Measurements from ENCODE around the gene SCRN1.

The SCRN1 gene

GRCh38 chr7:30022991-30023390 lies 33.4 kb upstream of the SCRN1 start:
- Histone ChIP-seq H3K4me3 (no peak overlapping the region), H3K27ac (no peak overlapping the region)
- TF ChIP-seq CTCF (IDR thresholded peaks at IDR 0.05): no peak
- no peak for DNase-seq (ENCODE audit: low spot score)

- Histone ChIP-seq H3K27ac (no peak overlapping the region), H3K4me3 (no peak overlapping the region)
- no peak for TF ChIP-seq CTCF (IDR thresholded peaks at IDR 0.05)
- DNase-seq (ENCODE audit: low spot score): no peak
Measured at GRCh38 chr7:30020535-30020934, 30.9 kb upstream of the SCRN1 start.

DNA sequence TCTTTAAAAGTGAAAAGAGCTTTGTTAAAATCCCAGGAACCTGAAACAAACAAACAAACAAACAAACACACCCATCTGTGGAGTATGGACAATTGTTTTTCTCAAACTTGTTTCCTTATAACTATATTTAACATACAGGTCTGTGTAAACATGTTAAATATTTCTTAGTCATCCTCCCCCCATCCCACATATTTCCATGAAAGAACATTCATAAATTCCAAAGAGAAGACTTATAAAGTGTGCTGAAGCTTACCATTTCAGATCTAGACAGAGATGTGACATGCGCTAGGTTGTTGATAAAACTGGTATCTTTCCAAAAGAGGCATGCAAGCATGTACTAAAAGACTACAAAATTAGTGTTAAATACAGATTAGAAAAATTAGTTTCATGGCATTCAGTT lies 30.4 kb upstream of the SCRN1 start:
- no peak for DNase-seq (ENCODE audit: low spot score)
- Histone ChIP-seq H3K27ac (no peak overlapping the region), H3K4me3 (no peak overlapping the region)
- no peak for TF ChIP-seq CTCF (IDR thresholded peaks at IDR 0.05)

GRCh38 chr7:30019387-30019786 lies 29.8 kb upstream of the SCRN1 start:
- no peak for TF ChIP-seq CTCF (IDR thresholded peaks at IDR 0.05)
- Histone ChIP-seq H3K27ac (no peak overlapping the region), H3K4me3 (no peak overlapping the region)
- no peak for DNase-seq (ENCODE audit: low spot score)

DNA sequence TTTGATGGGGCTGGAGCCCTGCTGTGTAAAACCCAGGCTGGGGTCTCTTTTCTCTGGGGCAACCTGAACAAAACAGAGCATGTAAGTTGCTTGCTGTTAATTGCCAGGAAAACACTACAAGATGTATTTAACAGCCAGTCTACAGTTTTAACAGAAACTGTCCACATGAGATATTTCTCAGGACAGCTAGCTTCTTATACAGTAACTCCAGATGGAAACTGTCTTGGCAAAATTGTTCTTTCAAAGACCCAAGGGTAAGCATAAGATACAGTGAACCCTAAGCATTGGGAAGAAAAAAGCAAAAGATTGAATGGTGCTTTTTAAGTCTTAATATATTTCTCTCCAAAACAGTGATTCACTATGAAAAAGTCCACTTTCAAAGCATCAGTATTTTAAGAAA lies 28.9 kb upstream of the SCRN1 start:
- TF ChIP-seq CTCF (IDR thresholded peaks at IDR 0.05): no peak
- no peak overlapping the region for H3K27ac ChIP-seq
- DNase-seq (ENCODE audit: low spot score): no peak
- no peak overlapping the region for H3K4me3 ChIP-seq

DNA sequence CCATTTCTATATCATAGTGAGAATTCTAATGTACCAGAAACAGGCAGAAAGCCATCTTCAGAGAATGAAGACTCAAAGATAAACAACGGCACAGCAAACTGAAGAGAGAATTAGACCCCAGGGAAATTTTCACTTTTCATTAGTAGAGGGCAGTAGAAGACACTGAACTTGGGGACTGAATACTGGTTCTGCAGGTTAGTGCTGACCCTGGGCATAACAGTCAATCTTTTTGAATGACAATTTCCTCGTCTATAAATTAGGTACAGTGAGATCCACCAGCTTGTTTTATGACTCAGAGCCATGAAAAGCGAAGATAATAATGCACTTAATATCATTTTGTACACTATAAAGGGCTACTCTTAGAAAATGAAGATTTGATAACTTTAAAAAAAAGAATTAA lies 23.2 kb upstream of the SCRN1 start:
- H3K4me3 ChIP-seq: no peak overlapping the region
- DNase-seq (ENCODE audit: low spot score): no peak
- H3K27ac ChIP-seq: no peak overlapping the region
- TF ChIP-seq CTCF (IDR thresholded peaks at IDR 0.05): no peak

GRCh38 chr7:30010021-30010420 lies 20.4 kb upstream of the SCRN1 start:
- no peak overlapping the region for H3K4me3 ChIP-seq
- no peak overlapping the region for H3K27ac ChIP-seq
- DNase-seq (ENCODE audit: low spot score): no peak
- TF ChIP-seq CTCF (IDR thresholded peaks at IDR 0.05): no peak
